Type B pancreatic cell (in vitro differentiated cells): ENCODE results near the gene MAD1L1. TPM values are rescaled to one million over a fixed set of nuclear protein-coding genes. Genes with fewer than 3 reads are reported as not detected.
A peak's percentile ranks its signal among the peaks of the same experiment; 100 is the strongest.

Experiments
- DNase-seq: peaks from one replicate; pipeline ENCODE4 v3.0.0; 2021; ENCODE audit warnings: mixed read lengths; ENCODE audit not compliant: unreplicated experiment; ENCODE audit errors: extremely low spot score
- H3K27ac Mint-ChIP-seq: 2 replicates; pipeline ENCODE4 v1.8.0; 2021; ENCODE audit warnings: mild to moderate bottlenecking, mixed read lengths
- H3K27me3 Mint-ChIP-seq: 2 replicates; pipeline ENCODE4 v1.8.0; 2021; ENCODE audit warnings: mixed read lengths
- H3K36me3 Mint-ChIP-seq: 2 replicates; pipeline ENCODE4 v1.8.0; 2021; ENCODE audit warnings: mixed read lengths
- H3K4me1 Mint-ChIP-seq: one replicate; pipeline ENCODE4 v1.8.0; 2021; ENCODE audit warnings: mixed read lengths; ENCODE audit not compliant: unreplicated experiment
- H3K4me3 Mint-ChIP-seq: 2 replicates; pipeline ENCODE4 v1.8.0; 2021; ENCODE audit warnings: mild to moderate bottlenecking, mixed read lengths
- H3K9me3 Mint-ChIP-seq: 2 replicates; pipeline ENCODE4 v1.8.0; 2021; ENCODE audit warnings: mixed read lengths
- total RNA-seq: library from RNA; stranded (reverse); gene quantifications from 2 replicates; pipeline ENCODE4 v1.2.1, GENCODE V29; 2021; ENCODE audit warnings: low replicate concordance
- TF ChIP-seq, protein P1 (sequence below): fragments of 200-600 bp; sonication (generic); conservative IDR thresholded peaks from 2 replicates; pipeline ENCODE4 v1.5.0; 2021; ENCODE audit warnings: antibody characterized with exemption, mild to moderate bottlenecking

Gene MAD1L1
- total RNA-seq, 1 donor from 2014 or later: 40.7 TPM

GRCh38 chr7:2171855-2172254 is 60.9 kb downstream of the MAD1L1 start:
- no peak for DNase-seq
- no peaks in the 10 kb centered on the region for H3K27me3 Mint-ChIP-seq
- peaks cover 32% of the 10 kb centered on the region for H3K36me3 Mint-ChIP-seq
- H3K9me3 Mint-ChIP-seq: no peaks in the 10 kb centered on the region
- peaks cover 41% of the 10 kb centered on the region for H3K4me1 Mint-ChIP-seq
- no peak overlapping the region for H3K4me3 Mint-ChIP-seq
- TF ChIP-seq, protein P1, sequence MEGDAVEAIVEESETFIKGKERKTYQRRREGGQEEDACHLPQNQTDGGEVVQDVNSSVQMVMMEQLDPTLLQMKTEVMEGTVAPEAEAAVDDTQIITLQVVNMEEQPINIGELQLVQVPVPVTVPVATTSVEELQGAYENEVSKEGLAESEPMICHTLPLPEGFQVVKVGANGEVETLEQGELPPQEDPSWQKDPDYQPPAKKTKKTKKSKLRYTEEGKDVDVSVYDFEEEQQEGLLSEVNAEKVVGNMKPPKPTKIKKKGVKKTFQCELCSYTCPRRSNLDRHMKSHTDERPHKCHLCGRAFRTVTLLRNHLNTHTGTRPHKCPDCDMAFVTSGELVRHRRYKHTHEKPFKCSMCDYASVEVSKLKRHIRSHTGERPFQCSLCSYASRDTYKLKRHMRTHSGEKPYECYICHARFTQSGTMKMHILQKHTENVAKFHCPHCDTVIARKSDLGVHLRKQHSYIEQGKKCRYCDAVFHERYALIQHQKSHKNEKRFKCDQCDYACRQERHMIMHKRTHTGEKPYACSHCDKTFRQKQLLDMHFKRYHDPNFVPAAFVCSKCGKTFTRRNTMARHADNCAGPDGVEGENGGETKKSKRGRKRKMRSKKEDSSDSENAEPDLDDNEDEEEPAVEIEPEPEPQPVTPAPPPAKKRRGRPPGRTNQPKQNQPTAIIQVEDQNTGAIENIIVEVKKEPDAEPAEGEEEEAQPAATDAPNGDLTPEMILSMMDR: no peak
- H3K27ac Mint-ChIP-seq: no peak overlapping the region

- no peaks in the 10 kb centered on the region for H3K9me3 Mint-ChIP-seq
- no peak overlapping the region for H3K4me3 Mint-ChIP-seq
- peaks cover 32% of the 10 kb centered on the region for H3K36me3 Mint-ChIP-seq
- DNase-seq: no peak
- no peak overlapping the region for H3K27ac Mint-ChIP-seq
- H3K4me1 Mint-ChIP-seq: peaks cover 41% of the 10 kb centered on the region
- no peaks in the 10 kb centered on the region for H3K27me3 Mint-ChIP-seq
- TF ChIP-seq, protein P1: peak; percentile 44
Measured at GRCh38 chr7:2170576-2171521, 61.9 kb downstream of the MAD1L1 start.

DNA sequence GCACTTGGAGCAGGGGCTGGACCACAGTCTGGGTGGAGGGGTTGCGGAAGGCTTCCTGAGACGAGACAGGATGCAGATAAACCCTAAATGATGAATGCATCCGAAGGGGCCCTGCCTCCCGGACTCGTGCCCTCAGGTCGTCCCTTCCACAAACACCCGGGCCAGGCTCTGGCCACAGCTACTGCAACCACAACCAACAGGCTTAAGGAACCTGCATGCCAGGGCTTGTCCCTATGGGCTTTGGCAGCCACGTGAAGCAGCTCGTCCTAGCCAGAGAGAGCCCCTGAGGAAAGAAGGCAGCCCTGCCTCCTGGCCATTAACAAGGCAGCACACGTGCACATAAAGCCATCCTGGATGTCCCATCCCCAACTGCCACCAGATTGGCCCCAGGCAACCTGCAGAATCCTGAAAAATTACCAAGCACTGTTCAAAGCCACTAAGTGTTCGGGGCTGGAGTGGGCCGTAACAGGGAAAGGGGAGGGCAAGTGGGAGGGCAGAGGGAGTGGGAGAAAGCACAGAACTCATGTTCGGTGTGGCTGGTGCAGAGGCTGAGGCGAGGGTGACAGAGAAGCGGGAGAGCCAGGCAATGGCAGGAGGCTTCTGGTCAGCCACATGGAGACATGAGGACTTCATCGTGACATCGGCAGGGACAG is 62.7 kb downstream of the MAD1L1 start:
- TF ChIP-seq, protein P1: no peak

GRCh38 chr7:2168615-2169311 is 64.0 kb downstream of the MAD1L1 start:
- peaks cover 19% of the 10 kb centered on the region for H3K36me3 Mint-ChIP-seq
- DNase-seq: no peak
- no peaks in the 10 kb centered on the region for H3K9me3 Mint-ChIP-seq
- peaks cover 37% of the 10 kb centered on the region for H3K4me1 Mint-ChIP-seq
- H3K27ac Mint-ChIP-seq: no peak overlapping the region
- no peaks in the 10 kb centered on the region for H3K27me3 Mint-ChIP-seq
- no peak overlapping the region for H3K4me3 Mint-ChIP-seq
- TF ChIP-seq, protein P1: no peak

More for the DNA sequence above, 62.7 kb downstream of the MAD1L1 start:
- H3K27me3 Mint-ChIP-seq: no peaks in the 10 kb centered on the region
- H3K9me3 Mint-ChIP-seq: no peaks in the 10 kb centered on the region
- H3K4me3 Mint-ChIP-seq: no peak overlapping the region
- H3K27ac Mint-ChIP-seq: peak overlapping the region; percentile 31
- no peak for DNase-seq
- H3K4me1 Mint-ChIP-seq: peaks cover 34% of the 10 kb centered on the region
- peaks cover 25% of the 10 kb centered on the region for H3K36me3 Mint-ChIP-seq

DNA sequence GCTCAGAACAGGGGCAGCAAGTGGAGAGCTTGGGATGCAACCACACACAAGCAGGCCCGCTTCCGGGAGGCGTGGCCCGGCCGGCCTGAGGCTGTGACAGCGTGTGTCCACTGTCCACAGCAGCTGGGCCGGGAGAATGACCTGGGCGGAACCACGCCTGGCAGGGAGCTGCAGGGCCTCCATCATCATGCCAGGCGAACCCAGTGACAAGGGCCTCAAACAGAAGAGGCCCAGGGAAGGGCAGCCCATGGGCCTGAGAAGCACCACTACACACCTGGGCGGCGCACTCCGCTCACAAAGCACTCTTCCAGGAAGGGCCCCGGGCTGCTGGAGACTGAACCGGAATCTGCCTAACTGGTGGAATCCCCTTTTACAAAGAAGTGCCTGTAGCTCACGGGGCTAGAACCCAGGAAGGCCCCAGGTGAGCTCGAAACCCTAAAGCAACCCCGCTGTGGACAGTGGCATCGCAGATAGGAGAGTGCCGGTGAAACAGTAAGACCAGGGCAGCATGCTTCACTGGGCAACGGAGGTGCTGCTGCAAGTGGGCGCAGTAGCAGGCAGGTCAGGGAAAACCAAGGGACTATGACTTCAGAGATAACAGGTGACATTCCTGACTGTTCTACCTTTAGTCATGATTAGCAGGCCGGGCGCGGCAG is 66.0 kb downstream of the MAD1L1 start:
- TF ChIP-seq, protein P1: no peak
- Mint-ChIP-seq H3K27me3 (no peaks in the 10 kb centered on the region), H3K9me3 (no peaks in the 10 kb centered on the region), H3K36me3 (peaks cover 17% of the 10 kb centered on the region), H3K27ac (no peak overlapping the region), H3K4me3 (no peak overlapping the region), H3K4me1 (peaks cover 39% of the 10 kb centered on the region)
- DNase-seq: no peak
